NB4 (cell line): ENCODE measurements around the gene ODAD2.

ENCODE experiments used
- CTCF ChIP-seq: IDR thresholded peaks from one replicate; pipeline ENCODE4 v1.5.1; 2012; ENCODE audit warnings: low read depth, low read length
- MYC ChIP-seq: IDR thresholded peaks from 2 replicates; pipeline ENCODE4 v1.6.1; 2011; ENCODE audit warnings: low read depth, low read length

GRCh38 chr10:27911539-27911938 is 87.3 kb downstream of the ODAD2 start:
- TF ChIP-seq CTCF: no peak
- no peak for TF ChIP-seq MYC
